Cardiac fibroblast (primary cell): ENCODE data around the gene OSM.

ENCODE experiments used
- DNase-seq, 2 donors: peaks; one replicate each; pipeline versions ENCODE4 v3.0.0 to v3.0.0-alpha.2; 2010; ENCODE audit warnings: low read depth in 2 of 2
- H3K4me3 ChIP-seq, 2 donors: replicated peaks in 1 of 2; 1 replicate in 1 of 2; 2 replicates in 1 of 2; pipeline ENCODE4 v1.5.1; 2011; ENCODE audit warnings: low read depth in 2 of 2, low read length in 2 of 2, mild to moderate bottlenecking in 2 of 2, moderate library complexity in 1 of 2
- CTCF ChIP-seq: IDR thresholded peaks from one replicate; pipeline ENCODE4 v1.5.1; 2011; ENCODE audit warnings: low read depth, mild to moderate bottlenecking, low read length, inconsistent platforms

The OSM gene

GRCh38 chr22:30297991-30298701 lies 31.5 kb upstream of the OSM start:
- no peak for TF ChIP-seq CTCF

GRCh38 chr22:30297276-30297990 lies 30.8 kb upstream of the OSM start:
- no peak overlapping the region for H3K4me3 ChIP-seq
- DNase-seq: no peak

More at GRCh38 chr22:30297991-30298701, 31.5 kb upstream of the OSM start:
- no peak overlapping the region for H3K4me3 ChIP-seq
- DNase-seq: no peak

GRCh38 chr22:30296833-30297232 lies 30.2 kb upstream of the OSM start:
- TF ChIP-seq CTCF: no peak
- DNase-seq: no peak
- no peak overlapping the region for H3K4me3 ChIP-seq

More at GRCh38 chr22:30297276-30297990, 30.8 kb upstream of the OSM start:
- TF ChIP-seq CTCF: no peak

GRCh38 chr22:30296324-30296723 lies 29.7 kb upstream of the OSM start:
- DNase-seq: no peak
- no peak overlapping the region for H3K4me3 ChIP-seq
- TF ChIP-seq CTCF: no peak

GRCh38 chr22:30295576-30295975 lies 28.9 kb upstream of the OSM start:
- H3K4me3 ChIP-seq: no peak overlapping the region
- DNase-seq: no peak
- no peak for TF ChIP-seq CTCF

GRCh38 chr22:30294830-30295229 lies 28.2 kb upstream of the OSM start:
- no peak for TF ChIP-seq CTCF
- no peak for DNase-seq
- no peak overlapping the region for H3K4me3 ChIP-seq
